GM19238 (cell line): Measurements from ENCODE around the gene NEMF.
"Not testable (repeated sequence)": the region's sequence is repeated elsewhere in the genome, so short reads cannot be mapped to it uniquely, and the experiment has no call there.

Experiments
- DNase-seq: peaks from one replicate; pipeline ENCODE4 v3.0.0; 2011; ENCODE audit warnings: low spot score; ENCODE audit not compliant: insufficient read length

Gene NEMF

DNA sequence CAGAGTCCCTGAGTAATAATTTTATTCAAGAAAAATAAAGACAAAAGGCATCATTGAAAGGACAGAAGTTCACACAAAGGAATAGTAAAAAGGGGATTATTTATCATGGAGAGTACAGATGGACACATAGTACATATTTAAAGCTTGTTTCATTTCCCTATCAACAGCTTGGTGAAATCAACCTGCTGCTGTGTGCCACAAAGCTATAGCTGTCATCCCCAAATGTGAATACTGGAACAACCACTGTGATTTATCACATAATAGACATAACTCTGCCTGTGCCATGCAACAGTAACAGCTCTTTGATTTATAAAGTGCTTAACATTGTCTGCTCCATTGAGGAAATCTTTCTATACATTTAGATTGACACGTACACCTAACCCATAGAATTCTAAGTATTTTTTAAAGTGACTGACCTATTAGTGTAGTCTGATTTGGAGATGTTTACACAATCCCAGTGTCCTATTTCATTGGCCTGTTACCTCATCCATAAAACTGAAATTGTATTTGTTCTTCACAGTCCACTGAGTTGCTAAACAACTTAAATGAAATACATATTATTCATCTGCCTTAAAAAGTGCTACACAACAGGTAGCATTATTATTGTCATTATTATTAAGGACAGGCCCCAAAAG is 3.3 kb downstream of the NEMF start:
- no peak for DNase-seq

DNA sequence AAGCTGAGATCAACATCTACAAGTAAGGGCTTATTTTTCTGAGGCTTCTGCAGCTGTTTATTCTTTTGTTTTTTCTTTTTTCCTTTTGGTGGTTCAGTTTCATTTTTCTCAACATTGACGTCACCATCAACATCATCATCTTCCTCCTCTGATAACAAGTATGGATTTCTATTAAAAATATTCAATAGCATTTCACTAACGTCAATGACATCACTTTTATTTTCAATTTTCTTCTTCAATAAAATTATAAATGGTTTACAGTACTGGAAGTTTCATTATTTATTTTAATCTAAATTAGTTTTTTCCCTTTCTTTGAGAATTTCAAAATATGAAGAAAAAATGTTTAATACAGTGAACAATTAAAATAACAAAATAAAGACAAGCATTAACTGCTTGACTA is 23.9 kb downstream of the NEMF start:
- DNase-seq: no peak

DNA sequence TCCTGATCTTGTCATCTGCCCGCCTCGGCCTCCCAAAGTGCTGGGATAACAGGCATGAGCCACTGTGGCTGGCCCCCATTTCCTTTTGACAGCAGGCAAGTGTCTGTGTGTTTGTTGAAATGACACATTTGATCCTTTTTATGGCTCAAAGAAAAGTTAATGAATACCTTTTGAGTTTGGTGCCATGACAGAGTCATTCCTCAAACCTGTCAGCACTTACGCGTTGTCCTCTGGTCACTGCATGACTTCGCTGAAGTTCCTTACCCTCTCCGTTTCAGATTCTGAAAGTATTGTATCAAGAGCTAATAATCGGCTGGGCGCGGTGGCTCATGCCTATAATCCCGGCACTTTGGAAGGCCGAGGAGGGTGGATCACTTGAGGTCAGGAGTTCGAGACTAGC is 32.4 kb downstream of the NEMF start:
- DNase-seq: no peak

DNA sequence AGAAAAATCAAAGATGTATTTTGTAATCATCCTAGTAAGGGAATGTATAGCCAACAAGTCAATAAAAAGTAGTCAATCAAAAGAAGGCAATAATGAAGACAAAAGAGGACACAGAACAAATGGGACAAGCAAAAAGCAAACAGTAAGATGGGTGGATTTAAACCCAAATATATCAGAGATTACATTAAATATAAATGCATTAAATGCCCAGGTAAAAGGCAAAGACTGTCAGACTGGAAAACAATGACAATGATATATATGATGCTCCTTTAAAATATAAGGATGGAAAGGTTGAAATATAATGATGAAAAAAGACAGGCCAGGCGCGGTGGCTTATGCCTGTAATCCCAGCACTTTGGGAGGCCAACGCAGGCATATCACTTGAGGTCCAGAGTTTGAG is 35.7 kb downstream of the NEMF start:
- no peak for DNase-seq

DNA sequence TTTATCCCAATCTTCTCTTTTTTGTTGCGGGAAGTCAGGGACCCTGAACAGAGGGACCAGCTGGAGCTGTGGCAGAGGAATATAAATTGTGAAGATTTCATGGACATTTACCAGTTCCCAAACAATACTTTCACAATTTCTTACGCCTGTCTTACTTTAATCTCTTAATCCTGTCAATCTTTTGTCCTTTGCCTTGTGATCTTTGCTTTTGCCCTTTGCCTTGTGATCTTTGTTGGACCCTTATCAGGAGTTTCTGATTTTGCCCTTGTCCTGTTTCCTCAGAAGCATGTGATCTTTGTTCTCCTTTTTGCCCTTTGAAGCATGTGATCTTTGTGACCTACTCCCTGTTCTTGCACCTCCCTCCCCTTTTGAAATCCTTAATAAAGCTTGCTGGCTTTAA is 36.5 kb downstream of the NEMF start:
- not testable (repeated sequence) for DNase-seq

DNA sequence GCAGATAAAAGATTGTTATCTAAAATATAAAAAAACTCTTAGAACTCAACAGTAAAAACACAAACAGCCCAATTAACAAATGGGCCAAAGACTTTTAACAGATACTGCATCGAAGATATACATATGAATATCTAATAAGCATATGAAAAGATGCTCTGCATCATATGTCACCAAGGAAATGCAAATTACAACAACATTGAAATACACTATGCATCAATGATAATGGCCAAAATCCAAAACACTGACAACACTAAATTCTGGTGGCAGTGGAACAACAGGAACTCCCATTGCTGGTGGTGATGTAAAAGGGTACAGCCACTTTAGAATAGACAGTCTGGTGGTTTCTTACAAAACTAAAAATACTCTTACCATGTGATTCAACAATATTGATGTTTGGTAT is 43.8 kb downstream of the NEMF start:
- DNase-seq: no peak

DNA sequence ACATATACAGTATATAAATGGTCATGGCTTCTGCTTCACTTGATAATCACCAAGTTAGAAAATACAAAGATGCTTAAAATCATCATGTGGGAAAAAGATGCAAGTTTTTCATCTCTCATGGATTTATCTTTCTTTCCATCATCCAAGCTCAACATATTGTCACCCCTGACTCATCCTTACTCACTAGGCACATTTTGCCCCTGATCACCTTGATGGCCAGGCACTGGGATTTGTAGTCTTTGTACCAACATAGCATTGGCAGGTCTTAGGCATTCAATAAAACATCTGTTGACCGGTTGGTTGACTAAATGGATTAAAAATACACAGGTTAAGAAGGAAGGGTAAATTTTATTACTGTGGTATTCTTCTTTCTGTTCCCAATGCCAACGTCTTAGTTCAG is 56.6 kb downstream of the NEMF start:
- DNase-seq: no peak

DNA sequence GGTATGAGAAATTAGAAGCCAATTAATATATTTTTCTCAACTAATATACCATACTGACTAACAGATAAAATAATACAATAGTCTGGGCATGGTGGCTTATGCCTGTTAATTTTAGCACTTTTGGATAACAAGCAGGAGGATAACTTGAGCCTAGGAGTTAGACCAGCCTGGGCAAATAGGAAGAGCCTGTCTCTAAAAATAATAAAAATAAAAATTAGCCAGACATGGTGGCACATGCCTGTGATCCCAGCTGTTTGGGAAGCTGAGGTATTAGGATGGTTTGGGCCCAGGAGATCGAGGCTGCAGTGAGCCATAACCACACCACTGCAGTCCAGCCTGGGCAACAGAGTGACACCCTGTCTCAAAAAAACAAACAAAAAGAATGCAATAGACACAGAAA is 60.0 kb downstream of the NEMF start:
- no peak for DNase-seq

DNA sequence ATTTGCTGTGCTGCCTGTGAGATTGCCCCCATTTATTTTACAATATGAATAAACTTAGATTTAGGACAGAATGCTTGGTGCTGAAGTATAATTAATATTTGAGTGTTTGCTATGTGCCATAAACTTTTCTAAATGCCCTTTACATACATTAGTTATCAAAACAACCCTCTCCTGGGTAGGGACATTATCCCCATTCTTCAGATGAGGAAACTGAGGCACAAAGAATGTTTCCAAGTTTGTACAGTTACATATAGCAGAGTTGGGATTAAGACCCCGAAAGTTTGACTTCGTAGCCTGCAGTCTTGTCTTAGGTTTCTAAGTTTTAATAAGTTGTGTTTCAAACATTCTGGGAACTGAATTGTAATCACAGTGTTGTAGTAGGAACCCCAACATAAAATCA is 66.3 kb downstream of the NEMF start:
- DNase-seq: no peak

DNA sequence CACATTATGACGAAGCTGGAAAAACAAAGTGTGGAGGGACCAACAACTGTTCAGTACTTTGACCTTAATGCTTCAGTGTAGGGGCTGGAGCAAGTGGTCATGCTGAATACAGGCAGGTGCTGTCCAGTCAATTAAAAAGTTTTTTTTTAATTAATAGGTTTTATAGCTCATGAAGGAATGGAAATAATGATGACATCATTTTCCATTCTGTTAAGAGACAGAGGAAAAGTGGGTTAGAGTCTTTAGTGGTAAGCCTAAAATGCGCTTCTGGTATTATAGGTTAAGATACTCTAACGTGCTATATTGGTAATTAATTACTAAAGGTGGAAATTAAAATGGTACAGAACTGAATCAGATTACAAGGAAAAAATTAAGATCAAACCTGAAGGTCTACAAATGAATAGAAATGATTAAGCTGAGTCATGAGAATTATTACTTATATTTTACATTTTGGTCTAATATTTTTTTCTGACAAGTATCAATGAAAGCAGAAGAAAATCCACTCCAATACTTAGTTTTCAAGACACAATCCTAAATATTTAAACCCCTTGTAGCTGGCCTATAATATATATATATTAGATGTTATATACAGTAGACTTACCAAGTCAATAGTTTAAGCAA is 69.1 kb downstream of the NEMF start:
- no peak for DNase-seq

DNA sequence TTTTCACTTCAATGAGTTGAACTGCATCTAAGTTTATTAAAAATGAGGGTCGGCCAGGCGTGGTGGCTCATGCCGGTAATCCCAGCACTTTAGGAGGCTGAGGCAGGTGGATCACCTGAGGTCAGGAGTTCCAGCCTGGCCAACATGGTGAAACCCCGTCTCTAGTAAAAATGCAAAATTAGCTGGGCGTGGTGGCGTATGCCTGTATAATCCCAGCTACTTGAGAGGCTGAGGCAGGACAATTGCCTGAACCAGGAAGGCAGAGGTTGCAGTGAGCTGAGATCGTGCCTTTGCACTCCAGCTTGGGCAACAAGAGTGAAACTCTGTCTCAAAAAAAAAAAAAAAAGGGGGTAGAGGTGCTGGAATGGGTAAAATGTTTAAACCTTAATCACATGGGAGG is 71.5 kb downstream of the NEMF start:
- DNase-seq: not testable (repeated sequence)

DNA sequence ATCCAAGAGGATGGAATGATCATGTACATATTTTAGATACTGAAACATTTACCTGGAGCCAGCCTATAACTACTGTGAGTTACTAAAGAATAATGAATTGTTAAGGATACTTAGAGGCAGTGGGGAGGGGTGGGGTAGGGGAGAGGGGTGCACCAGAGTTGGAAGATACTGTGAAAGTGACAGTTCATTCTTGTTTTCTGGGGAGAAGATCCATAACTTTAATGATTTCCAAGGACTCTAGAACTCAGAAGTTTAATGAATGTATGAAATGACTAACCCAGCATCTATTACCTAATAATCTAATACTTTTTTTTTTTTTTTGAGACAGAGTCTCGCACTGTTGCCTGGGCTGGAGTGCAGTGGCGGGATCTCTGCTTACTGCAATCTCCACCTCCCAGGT is 74.2 kb downstream of the NEMF start:
- no peak for DNase-seq

DNA sequence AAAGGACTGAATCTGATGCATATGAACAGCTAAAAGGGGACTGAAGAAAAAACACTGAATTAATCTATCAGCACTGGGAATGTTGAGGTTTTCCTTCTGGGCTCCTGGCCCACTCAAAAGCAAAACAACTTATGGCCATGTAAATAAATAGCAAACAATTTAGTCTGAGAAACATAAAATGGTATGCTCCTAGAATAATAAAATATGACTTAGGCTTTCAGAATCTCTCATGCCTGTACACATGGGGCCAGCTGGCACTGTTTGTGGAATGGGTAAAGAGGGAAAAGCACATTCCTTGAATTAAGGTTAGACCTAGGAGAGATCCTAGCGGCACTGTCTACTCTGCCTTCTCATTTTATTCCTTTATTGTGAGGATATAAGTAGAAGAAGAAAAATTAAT is 78.5 kb downstream of the NEMF start:
- DNase-seq: no peak

DNA sequence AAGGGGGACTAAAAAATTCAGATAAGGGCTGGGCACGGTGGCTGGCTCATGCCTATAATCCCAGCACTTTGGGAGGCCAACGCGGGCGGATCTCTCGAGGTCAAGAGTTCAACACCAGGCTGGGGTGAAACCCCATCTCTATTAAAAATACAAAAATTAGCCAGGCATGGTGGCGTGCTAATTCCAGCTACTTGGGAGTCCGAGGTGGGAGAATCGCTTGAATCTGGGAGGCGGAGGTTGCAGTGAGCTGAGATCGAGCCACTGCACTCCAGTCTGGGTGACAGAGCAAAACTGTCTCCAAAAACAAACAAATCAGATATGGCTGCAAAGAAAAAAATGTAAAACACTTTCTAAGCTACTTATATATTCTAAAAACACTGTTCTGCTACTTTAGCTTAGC is 80.9 kb downstream of the NEMF start:
- not testable (repeated sequence) for DNase-seq

DNA sequence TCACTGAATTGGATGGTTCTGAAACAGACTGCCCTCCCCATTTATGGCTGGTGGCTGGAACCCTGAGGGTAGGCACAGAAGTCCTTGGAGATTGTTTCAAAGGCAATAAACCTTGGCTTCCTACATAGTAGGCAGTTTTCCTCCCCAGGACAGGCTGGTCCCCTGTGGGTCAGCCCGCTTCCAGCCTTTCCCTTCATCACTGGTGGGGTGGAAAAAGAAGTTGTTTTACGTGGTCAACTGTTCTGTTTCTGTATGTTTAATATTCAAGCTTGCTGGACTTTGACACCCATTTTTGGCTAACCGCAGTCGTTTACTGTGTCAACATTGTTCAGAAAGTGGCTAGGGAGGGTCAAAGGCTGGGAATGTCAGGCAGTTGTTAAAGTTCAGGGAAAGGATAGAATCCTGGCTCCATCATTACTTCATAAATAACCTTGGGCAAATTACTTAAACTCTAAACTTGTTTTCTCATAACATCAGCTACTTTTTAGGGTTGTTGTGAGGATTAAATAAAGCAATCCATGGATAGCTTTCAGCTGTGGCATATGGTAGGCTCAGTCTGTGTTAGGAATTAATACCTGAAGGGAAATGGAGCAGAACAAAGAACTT is 82.3 kb downstream of the NEMF start:
- no peak for DNase-seq

DNA sequence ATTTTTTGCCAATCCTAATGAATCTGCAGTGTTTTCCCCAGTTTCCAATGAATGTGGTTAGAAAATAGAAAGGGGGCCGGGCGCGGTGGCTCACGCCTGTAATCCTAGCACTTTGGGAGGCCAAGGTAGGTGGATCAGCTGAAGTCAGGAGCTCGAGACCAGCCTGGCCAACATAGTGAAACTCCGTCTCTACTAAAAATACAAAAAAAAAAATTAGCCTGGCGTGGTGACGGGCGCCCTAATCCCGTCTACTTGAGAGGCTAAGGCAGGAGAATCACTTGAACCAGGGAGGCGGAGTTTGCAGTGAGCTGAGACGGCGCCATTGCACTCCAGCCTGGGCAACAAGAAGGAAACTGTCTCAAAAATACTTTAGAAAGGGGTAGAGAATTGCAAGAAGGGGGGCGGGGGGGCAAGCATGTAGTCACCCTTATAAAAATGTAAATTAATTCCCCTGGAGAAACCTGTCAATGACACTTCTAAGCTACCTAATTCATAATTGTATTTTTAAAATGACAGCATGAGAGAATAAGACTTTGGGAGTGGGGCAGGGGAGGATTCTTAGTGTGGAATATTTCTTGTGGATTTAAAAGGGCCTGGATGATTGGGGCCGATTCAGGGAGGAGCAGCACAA is 82.9 kb downstream of the NEMF start:
- no peak for DNase-seq

DNA sequence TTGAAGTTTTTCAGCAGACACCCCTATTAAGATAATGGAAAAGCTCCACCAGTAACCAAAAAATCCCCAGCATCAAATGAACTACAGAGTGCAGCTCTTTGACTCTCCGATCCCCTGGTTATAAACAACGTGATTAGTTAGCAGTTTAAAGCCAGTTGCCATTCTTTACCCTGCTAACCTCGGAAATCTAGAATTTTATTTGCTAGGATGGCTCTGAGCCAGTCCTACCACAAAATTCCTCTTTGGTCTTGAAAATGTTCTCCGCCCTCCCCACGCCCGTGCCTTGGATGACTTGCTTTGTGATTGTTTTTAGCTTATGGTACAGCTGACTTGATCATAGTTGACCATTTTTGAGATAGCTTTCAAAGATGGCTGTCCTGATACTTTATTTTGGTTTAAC is 83.4 kb downstream of the NEMF start:
- no peak for DNase-seq

DNA sequence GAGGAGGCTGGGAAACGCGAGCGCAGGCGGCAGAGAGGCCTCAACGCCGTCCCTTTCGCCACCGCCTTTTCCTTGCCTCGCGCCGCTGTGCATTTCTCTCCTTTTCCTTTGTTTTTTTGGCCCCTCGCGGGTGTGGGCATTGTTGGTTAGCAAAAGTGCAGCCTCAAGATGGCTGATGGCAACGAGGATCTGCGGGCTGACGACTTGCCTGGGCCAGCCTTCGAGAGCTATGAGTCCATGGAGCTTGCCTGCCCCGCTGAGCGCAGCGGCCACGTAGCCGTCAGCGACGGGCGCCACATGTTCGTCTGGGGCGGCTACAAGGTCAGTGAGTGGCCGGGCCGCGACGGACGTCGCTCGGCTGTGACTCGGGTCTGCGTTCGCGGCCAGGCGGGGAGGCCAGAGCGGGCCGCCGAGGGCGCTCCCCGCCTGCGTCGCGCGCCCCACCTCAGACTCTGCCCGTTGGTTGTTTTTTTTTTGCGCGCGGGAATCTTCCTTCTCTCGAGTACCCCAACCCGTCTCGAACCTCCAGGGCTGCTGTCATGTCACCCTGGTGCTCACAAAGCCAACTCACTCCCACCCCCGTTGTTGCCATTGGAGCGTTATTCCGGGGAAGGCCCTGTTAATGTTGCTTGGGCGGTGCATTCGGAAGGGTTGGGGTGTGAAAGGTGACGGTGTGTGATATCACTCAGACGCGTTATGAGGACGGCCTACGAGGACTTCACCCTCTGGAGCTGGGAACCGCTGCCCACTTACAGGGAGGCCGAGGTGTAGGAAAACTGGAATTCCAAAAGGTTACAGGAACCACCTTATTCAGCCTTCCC is 84.1 kb downstream of the NEMF start:
- DNase-seq: peak; percentile 14

DNA sequence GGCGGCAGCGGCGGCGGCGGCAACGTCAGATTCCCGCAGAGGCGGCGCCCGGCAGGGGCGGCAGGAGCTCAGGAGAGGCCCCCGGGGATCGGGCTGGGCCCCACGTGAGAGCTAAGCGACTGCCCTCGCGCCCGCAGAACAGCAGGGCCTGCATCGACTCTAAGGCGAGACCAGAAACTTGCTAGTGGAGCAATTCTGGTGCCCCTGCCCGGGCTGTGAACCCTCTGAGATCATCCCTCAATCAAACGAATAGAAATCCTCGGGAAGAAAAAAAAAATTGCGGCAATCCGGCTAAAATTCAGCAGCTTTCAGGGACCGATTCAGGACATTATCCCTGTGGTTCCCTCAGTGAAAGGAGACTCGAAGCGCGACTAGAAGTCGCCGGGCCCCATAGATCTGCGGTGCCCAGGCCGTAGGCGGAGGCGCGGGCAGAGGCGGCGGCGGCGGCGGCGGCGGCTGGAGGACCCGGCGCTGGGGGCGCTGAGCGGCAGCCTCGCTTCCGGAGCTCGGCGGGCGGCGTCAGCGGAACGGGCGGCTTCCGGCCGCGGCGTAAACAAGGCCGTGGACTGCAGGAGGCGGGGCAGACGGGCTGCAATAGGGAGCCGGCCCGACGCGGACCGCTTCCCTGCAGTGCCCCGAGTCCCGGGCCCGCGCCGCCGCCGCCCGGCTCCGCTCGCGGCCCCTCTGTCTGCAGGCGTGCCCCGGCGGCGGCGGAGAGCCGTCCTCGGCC is 84.9 kb downstream of the NEMF start, which contains the start of gene KLHDC2:
TSS of gene KLHDC2 (plus strand) at position 583 of the 730 bp plus-strand sequence. CDS start 316 bp downstream, outside the sequence.
- peak; percentile 76 for DNase-seq

DNA sequence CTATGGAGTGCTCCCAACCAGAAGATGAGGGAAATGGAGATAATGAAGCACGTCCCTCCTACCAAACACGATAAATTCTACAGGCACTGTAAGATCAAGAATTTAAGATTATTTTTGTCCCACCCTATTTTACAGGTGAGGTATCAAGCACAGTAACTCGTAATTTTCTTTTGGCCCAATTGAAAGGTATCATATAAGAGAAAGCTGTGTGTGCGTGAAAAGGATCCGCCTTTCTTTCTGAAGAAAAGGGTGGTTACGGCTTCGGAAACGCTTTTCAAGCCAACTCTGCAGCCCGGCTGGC is 85.4 kb downstream of the NEMF start:
- DNase-seq: no peak

DNA sequence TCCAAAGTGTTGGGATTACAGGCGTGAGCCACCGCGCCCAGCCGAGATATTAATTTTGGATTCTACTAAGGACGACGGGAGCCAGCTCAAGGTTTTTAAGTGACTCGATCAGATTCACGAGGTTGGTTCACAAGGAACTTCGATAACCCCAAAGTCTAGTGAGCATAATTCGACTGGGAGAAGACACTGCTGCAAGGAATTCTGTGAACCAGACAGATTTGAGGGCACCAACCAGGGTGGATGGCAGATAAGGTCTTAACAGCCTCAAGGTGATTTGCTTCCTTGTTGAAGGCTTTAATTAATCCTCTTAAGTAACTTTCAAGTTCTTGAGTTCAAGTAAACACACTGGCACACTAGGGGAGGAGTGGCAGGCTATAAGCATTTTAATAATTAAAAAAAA is 85.7 kb downstream of the NEMF start:
- no peak for DNase-seq
